ENCODE results near the gene DSC3. TPM values are rescaled to one million over a fixed set of nuclear protein-coding genes. Genes with fewer than 3 reads are reported as not detected.

The DSC3 gene
- total RNA-seq, 3 donors from 2014 or later: 0.19 to 0.61 TPM; not detected in 1

- Histone ChIP-seq H3K9me3 (no peaks in the 10 kb centered on the region), H3K36me3 (ENCODE audit: low read depth) (no peaks in the 10 kb centered on the region), H3K4me1 (ENCODE audit: low read depth) (no peaks in the 10 kb centered on the region), H3K4me3 (no peak overlapping the region)
- no peak for ATAC-seq
- intact Hi-C loops (cut with DNase I, micrococcal nuclease): no loop called here
- no peak for DNase-seq
- TF ChIP-seq, protein P1, sequence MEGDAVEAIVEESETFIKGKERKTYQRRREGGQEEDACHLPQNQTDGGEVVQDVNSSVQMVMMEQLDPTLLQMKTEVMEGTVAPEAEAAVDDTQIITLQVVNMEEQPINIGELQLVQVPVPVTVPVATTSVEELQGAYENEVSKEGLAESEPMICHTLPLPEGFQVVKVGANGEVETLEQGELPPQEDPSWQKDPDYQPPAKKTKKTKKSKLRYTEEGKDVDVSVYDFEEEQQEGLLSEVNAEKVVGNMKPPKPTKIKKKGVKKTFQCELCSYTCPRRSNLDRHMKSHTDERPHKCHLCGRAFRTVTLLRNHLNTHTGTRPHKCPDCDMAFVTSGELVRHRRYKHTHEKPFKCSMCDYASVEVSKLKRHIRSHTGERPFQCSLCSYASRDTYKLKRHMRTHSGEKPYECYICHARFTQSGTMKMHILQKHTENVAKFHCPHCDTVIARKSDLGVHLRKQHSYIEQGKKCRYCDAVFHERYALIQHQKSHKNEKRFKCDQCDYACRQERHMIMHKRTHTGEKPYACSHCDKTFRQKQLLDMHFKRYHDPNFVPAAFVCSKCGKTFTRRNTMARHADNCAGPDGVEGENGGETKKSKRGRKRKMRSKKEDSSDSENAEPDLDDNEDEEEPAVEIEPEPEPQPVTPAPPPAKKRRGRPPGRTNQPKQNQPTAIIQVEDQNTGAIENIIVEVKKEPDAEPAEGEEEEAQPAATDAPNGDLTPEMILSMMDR (IDR thresholded peaks at IDR 0.05): no peak
These were observed 45.3 kb downstream of the DSC3 start for GRCh38 chr18:30997223-30997622.

- TF ChIP-seq, protein P1 (IDR thresholded peaks at IDR 0.05): no peak
- no peak overlapping the region for H3K4me3 ChIP-seq
- ATAC-seq: no peak
These were observed 50.3 kb downstream of the DSC3 start for GRCh38 chr18:30992231-30992630.

DNA sequence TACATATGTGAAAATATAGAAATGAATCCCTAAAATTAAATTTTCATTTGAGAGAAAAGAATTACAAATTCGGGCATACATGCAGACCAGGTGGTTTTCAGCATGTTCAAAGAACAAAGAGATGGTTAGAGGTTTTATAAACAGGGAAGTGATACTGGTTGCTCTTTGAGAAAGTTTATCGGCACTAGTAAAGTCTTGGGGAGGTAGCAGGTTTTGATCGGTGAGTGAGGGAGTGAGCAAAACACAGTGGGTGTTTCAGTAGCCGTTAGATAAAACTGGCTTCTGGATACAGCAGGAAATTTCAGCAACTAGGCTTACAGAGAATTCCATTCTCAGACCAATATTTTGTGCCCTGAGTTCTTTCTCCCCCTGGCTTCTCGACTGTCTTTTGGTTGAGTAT is 51.1 kb downstream of the DSC3 start:
- DNase-seq: no peak
- no peaks in the 10 kb centered on the region for H3K9me3 ChIP-seq
- TF ChIP-seq, protein P1 (IDR thresholded peaks at IDR 0.05): no peak
- no peak overlapping the region for H3K4me3 ChIP-seq
- no peak for ATAC-seq
- intact Hi-C loops (cut with DNase I, micrococcal nuclease): no loop called here
- no peaks in the 10 kb centered on the region for H3K4me1 ChIP-seq (ENCODE audit: low read depth)
- H3K36me3 ChIP-seq (ENCODE audit: low read depth): no peaks in the 10 kb centered on the region

More at GRCh38 chr18:30992231-30992630, 50.3 kb downstream of the DSC3 start:
- no peaks in the 10 kb centered on the region for H3K4me1 ChIP-seq (ENCODE audit: low read depth)
- no peak for DNase-seq
- H3K36me3 ChIP-seq (ENCODE audit: low read depth): no peaks in the 10 kb centered on the region
- no peaks in the 10 kb centered on the region for H3K9me3 ChIP-seq
- intact Hi-C loops (cut with DNase I, micrococcal nuclease): no loop called here

GRCh38 chr18:30989141-30989540 is 53.4 kb downstream of the DSC3 start:
- DNase-seq: no peak

DNA sequence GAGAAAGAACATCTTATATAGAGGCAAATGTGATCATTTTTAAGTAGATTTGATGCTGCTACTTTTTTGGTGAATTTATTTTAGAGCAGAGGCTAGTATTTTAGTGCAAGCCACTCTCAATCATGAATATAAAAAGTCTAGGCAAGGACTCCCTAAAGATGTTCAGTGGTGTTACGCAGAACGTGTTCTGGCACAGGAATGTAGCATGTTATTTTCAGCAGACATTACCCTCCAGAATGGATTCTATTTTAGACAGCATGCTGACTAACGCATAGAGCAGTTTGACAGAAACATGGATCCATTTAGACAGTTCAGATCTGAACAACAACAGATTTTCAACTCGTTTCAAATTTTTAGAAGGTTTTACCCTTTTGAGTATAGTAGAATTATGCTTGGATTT is 54.1 kb downstream of the DSC3 start:
- H3K9me3 ChIP-seq: no peaks in the 10 kb centered on the region
- DNase-seq (no peak), ATAC-seq (no peak)
- H3K36me3 ChIP-seq (ENCODE audit: low read depth): no peaks in the 10 kb centered on the region
- TF ChIP-seq, protein P1 (IDR thresholded peaks at IDR 0.05): no peak
- no peak overlapping the region for H3K4me3 ChIP-seq
- intact Hi-C loops (cut with DNase I, micrococcal nuclease): no loop called here
- H3K4me1 ChIP-seq (ENCODE audit: low read depth): no peaks in the 10 kb centered on the region

More at GRCh38 chr18:30989141-30989540, 53.4 kb downstream of the DSC3 start:
- H3K36me3 ChIP-seq (ENCODE audit: low read depth): no peaks in the 10 kb centered on the region
- intact Hi-C loops (cut with DNase I, micrococcal nuclease): no loop called here
- ATAC-seq: no peak
- H3K9me3 ChIP-seq: no peaks in the 10 kb centered on the region
- no peaks in the 10 kb centered on the region for H3K4me1 ChIP-seq (ENCODE audit: low read depth)
- H3K4me3 ChIP-seq: no peak overlapping the region
- TF ChIP-seq, protein P1 (IDR thresholded peaks at IDR 0.05): no peak
